HG03442 (cell line): ENCODE measurements around the gene COL23A1.

Experiments
- ATAC-seq: cut with Tn5 transposase; IDR thresholded peaks from one replicate; pipeline ENCODE4 v1.9.1; 2021; ENCODE audit warnings: mild to moderate bottlenecking, moderate library complexity; ENCODE audit not compliant: unreplicated experiment

COL23A1 gene

GRCh38 chr5:178350361-178351220, 239.6 kb downstream of the COL23A1 start:
- ATAC-seq, result no peak

- no peak for ATAC-seq
Observed at GRCh38 chr5:178349625-178350353, 240.4 kb downstream of the COL23A1 start.

- ATAC-seq, result no peak
Observed at GRCh38 chr5:178349075-178349511, 241.1 kb downstream of the COL23A1 start.

GRCh38 chr5:178348356-178349074, 241.7 kb downstream of the COL23A1 start:
- no peak for ATAC-seq

- ATAC-seq, result no peak
Observed at GRCh38 chr5:178347956-178348355, 242.2 kb downstream of the COL23A1 start.

GRCh38 chr5:178346607-178347334, 243.4 kb downstream of the COL23A1 start:
- ATAC-seq, result no peak

- no peak for ATAC-seq
Observed at GRCh38 chr5:178343306-178343705, 246.9 kb downstream of the COL23A1 start.

GRCh38 chr5:178341851-178342140, 248.4 kb downstream of the COL23A1 start:
- no peak for ATAC-seq

- no peak for ATAC-seq
Observed at GRCh38 chr5:178341091-178341850, 248.9 kb downstream of the COL23A1 start.

GRCh38 chr5:178340637-178341036, 249.6 kb downstream of the COL23A1 start:
- ATAC-seq, result no peak

GRCh38 chr5:178340187-178340586, 250.0 kb downstream of the COL23A1 start:
- ATAC-seq, result no peak

GRCh38 chr5:178339272-178339671, 250.9 kb downstream of the COL23A1 start:
- ATAC-seq, result no peak

GRCh38 chr5:178338750-178339144, 251.4 kb downstream of the COL23A1 start:
- ATAC-seq, result no peak

GRCh38 chr5:178338126-178338749, 252.0 kb downstream of the COL23A1 start:
- no peak for ATAC-seq

GRCh38 chr5:178337334-178337741, 252.9 kb downstream of the COL23A1 start:
- no peak for ATAC-seq

GRCh38 chr5:178336889-178337288, 253.3 kb downstream of the COL23A1 start:
- ATAC-seq, result no peak

- ATAC-seq, result no peak
Observed at GRCh38 chr5:178335302-178336030, 254.7 kb downstream of the COL23A1 start.

- no peak for ATAC-seq
Observed at GRCh38 chr5:178334861-178335260, 255.3 kb downstream of the COL23A1 start.
